HT1080 (cell line): ENCODE data around the gene RPS19. TPM values are rescaled to one million over a fixed set of nuclear protein-coding genes. Genes with fewer than 3 reads are reported as not detected.
A peak's percentile ranks its signal among the peaks of the same experiment; 100 is the strongest.
"Not testable (repeated sequence)": the region's sequence is repeated elsewhere in the genome, so short reads cannot be mapped to it uniquely, and the experiment has no call there.

ENCODE experiments used
- DNase-seq: peaks from one replicate; pipeline ENCODE4 v3.0.0-alpha.2; 2015; ENCODE audit warnings: low read depth
- total RNA-seq: library from RNA; depleted of rRNA; stranded (reverse); fragments of >200 nt; shearing (Covaris generic); gene quantifications from 2 replicates; pipeline ENCODE4 v1.2.3, GENCODE V29; 2014

The RPS19 gene
- total RNA-seq, 1 experiment from 2014 or later: 2,545 TPM

DNA sequence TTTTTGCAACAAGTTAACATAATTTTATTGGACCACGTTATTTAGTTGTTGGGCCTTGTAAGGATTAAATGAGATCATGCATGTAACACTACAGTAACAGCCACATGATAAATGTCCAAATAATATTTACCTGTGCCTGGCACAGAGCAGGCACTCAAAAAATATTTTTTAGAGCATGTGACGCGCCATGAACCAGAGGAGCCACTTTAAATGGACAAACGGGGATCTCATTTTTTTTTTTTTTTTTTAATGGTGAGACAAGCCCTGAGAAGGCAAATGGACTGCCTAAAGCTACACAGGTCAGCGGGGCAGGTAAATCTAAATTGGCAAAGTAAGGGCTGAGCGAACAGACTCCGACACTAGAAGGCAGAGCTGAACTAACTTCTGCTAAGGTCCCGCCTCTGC is 840 bp upstream of the RPS19 start:
- no peak for DNase-seq

DNA sequence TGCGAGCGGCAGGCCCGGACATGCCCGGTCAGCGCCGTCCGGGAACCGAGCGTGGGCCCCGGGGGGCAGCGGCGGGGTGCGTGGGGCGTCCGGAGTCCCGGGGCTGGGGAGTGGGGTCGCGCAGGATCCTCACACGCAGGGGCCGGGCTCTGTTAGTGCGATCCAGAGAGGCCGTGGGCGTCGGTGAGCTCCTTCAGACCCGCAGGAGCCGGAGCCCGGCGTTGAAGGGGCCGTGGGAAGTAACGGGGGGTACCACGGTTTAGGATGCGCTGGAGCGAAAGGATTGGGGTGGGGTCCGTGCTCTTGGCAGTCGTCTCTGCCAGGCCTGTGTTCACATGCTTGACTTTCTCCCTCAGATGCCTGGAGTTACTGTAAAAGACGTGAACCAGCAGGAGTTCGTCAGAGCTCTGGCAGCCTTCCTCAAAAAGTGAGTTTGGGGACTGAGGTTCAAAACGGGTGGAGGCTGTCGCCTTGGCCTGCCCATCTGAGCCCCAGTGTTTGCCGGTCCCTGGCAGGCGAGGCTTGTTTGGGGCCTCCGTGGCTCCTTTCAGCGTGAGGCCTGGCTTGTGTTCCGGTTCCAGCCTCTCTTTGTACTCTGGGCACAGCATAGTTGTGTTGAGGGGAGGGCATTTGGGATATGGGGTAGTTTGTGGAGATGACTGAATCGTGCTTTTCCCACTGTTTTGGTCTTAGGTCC is 512 bp downstream of the RPS19 start:
- DNase-seq: no peak

DNA sequence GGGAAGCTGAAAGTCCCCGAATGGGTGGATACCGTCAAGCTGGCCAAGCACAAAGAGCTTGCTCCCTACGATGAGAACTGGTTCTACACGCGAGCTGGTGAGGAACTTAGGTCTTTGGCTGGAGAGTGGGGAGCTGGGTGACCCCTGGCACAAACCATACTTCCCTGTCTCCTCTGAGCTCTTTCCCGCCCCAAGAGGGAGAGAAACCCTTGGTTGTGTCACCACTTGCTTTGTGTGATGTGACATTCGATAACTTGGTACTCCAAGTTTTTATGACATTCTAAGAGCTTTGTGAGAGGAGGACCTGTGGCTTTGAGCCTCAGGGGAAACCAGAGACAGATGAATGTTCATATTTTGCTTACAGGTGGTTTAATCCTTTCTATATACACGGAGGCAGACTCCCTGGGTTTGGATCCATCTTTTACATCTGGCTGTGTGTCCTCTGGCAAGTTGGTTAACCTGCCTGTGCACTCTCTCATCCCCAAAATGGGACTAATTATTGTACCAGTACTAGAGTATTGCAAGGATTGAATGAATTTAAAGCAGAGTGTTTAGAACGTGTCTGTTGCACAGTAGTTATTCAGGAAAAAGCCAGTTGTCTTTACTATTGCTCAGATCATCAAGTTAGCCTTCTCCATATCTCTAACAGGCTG is 1.2 kb downstream of the RPS19 start:
- DNase-seq: no peak

DNA sequence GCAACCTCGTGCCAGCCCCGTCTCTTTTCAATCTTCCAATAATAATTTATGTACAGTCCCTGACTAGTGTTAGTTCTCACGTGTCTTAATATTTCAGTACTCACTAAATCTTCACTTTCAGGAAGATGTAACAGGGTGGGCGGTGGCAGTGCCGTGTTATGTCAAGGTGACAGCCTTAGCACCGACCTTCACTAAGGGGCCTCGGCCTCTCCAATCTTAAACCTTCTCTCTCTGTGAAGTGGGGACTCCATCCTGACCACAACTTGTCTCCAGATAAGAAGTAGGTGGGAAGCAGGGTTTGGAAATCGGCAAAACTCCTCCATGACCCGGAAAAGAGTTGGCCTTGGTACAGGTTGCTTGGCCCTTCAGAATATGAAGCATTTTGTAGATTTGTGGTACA is 1.8 kb downstream of the RPS19 start:
- DNase-seq: no peak

DNA sequence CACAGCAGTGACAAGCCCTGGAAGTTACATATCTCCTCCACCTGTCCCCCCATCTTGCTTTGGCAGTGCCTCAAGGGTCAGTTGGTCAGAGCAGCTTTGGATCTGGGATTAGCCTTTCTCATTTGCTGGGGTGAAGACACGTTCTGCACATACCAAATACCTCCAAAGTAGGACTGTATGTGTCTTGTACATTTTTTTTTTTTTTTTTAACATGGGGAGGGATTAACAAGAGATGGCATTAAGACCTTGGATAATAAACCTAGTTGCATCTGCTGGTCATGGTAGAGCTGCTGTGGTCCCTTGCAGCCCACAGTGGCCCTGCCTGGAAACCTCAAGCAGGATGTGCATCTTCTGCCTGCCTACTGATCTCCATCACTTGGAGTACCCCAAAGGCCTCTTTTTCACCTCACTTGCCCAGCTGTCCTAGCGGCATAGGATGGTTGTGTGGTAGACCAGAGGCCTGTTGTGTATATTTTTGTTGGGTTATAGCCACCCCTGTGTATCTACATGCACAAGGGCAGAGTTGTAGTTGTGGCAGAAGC is 2.5 kb downstream of the RPS19 start:
- no peak for DNase-seq

DNA sequence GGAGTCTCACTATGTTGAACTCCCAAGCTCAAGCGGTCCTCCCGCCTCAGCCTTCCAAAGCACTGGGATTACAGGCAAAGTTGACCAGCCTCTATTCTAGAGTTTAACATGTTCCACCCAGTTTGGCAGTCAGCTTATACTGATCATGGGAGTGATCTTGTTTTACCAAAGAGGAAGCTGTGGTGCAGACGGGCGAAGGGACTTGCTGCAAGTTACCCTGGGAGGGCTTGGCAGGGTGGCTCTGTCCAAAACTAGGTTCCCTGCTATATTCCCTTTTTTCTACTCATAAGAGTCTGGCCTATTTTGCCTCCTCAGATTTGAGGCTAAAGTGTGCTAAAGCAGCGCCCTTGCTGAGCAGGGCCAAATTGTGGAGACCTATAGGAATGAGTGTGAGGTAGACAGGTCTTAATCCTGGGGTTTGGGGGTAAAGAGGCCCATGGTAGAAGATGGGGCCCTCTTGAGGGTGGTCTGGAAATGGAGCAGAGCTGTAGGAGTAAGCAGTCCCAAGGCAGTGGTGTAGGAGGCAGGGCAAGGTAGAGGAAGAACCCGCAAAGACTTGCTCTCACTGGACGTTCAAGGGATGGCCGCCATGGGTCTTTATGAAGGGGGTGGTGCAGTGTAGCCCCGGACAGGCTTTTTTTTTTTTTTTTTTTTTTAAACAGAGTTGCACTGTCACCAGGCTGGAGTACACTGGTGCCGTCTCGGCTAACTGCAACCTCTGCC is 3.3 kb downstream of the RPS19 start:
- DNase-seq: no peak

DNA sequence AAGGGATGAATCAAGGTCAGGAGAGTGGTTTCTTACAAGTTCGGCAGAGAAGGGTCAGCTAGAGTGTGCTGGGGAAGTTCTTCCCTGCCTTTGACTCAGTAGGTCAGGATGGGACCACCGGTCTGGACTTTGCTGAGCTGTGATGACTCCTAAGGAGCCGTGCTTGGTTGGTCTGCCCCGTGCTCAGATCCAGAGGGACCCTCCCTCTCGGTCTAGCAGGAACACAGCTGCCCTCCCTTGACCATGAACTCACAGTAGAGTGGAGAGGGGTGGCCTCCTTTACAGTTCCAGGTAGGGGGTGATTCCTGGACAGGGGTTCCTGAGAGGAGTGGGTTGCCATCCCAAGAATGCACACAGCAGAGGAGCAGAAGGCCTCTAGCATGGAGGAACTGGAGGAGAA is 4.3 kb downstream of the RPS19 start:
- no peak for DNase-seq

DNA sequence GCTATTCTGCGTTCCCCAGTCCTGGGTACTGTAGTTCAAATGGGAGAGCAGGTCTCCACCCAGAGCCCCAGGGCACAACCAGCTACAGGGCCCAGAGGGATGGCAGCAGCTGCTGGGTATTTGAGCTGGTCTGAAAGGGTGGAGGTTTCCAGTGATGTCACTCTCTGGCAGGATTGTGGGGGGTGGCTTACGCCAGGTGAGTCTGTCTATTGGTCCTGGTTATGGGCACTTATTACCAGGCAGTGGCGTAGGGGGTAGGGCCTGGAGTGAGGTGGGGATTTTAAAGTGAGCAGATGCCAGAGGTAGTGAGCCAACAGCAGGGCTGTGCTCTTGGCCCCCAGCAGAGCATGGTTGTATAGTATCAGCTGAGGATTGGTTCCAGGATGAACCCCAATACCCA is 6.2 kb downstream of the RPS19 start:
- DNase-seq: no peak

DNA sequence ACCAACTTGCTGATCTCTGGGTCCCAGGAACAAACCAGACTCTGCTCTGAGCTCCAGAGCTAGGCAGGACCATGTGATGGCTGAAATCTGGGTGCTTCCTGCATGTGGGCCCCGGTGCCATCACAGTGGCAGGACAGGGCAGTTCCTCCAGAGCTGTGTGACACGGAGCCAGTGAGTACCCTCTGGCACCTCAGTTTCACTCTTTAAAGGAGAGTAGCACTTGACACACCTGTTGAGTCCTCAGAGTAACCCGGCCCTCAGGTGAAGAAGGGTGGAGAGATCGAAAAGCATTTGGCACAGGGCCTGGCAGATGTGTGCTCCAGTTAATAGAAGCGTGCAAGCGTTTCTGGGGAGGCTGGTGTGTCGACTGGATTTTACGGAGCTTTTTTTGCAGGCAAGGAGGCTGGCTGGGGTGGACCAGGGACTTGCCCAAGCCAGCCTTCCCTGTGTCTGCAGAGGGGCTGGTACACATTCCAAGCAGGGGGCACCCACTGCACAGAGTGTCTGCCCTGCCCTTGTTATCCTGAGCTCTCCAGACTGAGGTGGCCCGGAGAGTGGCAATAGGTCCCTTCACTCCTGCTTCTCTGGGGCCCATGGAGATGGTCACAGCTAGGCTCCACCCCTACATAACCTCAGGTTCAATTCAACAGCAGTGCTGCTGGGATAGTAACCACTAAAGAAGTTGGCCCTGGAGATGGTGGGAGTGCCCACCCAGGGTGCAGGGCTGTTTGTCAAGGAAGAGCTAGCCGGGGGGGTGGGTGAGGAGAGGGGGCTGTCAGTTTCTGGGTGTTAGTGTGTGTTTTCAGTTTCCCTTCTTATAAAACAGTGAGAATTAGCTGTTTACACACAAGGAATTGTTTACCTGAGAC is 8.3 kb downstream of the RPS19 start:
- no peak for DNase-seq

DNA sequence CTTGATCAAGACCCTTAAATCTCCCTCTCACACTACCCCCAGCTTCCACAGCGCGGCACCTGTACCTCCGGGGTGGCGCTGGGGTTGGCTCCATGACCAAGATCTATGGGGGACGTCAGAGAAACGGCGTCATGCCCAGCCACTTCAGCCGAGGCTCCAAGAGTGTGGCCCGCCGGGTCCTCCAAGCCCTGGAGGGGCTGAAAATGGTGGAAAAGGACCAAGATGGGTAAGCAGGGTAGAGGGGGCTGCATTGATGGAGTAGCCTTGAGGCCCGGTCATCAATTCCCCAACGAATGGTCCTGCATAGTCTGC is 8.9 kb downstream of the RPS19 start:
- no peak for DNase-seq

DNA sequence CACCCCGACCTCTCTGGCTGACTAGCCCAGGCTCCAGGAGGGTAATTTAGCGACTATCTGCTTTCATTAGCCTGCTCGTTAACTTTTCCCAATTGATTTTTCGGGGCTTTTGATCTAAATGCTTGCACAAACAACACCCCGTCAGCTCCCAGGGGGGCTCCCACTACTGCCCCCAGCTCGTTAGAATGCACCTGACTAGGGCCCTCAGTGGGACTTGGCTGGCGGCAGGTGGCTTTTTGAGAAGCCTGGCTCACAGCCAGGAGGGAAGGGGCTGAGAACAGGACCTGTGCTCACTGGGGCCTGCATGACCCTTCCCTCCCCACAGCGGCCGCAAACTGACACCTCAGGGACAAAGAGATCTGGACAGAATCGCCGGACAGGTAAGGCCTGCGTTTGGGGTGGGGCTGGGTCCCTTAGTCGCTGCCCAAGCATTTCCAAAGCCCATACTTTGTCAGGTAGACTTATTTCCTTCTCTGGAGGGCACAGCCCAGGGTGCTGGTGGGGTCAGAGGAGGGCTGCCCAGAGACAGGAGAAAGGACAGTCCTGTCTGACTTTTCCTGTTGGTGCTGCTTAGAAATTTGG is 9.4 kb downstream of the RPS19 start:
- DNase-seq: no peak

DNA sequence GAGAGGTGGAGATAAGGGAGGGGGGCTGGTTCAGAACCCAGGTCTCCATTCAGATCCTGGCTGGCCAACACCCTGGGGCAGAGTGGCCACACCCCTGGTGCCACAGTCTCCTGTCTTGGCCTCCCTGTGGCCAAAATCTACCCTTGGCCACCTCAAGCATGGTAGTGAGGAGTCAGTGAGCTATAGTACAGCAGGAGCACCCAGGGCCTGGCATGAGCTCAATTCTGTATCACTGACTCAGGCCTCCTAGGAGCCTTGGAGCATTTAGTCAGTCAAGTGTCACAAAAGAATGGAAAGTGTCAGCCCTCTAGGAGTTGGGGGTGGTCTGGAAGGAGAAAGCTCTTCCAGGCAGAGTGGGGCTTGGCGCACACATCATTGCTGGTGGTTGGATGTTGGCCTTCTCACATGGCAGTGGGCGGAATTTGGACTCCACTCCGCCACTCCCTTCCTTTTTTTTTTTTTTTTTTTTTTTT is 10.4 kb downstream of the RPS19 start:
- DNase-seq: peak; percentile 67

DNA sequence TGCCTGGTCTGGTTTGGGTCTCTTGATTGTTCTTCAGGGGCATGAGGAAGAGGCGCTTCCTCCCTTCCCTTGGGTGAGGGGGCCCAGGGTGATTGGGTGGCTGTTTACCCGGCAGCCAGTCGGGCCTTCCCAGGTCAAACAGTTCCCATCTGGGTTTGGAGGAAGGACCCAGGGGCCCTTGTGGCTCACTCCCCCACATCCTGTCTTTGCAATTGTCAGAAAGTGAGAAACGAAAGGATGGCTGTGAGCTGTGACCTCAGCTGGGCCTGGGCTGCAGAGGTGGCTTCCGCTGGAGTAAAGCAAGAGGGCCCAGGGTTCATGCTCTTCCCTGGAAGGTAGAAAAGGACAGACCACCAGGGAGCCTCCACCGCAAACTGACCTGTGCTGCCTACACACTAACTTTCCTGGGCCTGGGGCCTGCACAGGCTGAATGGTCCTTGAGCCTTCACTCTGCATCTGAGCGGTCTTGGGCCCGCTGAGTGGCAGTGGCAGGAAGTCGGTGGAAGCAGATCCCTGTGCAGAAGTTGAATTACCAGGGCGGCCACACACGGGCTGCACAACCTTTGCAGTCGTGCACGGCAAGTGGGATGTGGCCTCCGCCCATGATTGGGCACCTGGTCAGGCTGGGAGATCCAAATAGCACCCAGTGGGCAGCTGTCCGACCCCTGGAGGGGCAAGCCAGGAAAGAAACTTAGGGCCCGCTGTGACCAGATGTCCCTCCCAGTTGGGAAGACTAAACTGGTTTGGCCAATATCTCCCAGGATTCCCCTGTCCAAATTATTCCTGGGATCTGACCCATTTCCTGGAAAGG is 11.7 kb downstream of the RPS19 start:
- no peak for DNase-seq

DNA sequence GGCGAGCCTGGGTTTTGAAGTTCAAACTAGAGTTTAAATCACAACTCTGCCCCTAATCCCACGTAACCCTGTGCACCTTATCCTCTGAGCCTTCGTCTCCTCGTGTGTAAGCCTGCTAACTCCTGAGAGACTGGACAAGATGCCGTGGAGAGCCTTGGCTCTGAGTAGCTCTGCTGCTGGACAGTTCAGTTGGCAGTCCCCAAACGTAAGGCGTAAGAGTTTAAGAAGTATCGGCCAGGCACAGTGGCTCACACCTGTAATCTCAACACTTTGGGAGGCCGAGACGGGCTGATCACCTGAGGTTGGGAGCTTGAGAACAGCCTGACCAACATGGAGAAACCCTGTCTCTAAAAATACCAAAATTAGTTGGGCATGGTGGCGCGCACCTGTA is 12.3 kb downstream of the RPS19 start:
- DNase-seq: no peak

DNA sequence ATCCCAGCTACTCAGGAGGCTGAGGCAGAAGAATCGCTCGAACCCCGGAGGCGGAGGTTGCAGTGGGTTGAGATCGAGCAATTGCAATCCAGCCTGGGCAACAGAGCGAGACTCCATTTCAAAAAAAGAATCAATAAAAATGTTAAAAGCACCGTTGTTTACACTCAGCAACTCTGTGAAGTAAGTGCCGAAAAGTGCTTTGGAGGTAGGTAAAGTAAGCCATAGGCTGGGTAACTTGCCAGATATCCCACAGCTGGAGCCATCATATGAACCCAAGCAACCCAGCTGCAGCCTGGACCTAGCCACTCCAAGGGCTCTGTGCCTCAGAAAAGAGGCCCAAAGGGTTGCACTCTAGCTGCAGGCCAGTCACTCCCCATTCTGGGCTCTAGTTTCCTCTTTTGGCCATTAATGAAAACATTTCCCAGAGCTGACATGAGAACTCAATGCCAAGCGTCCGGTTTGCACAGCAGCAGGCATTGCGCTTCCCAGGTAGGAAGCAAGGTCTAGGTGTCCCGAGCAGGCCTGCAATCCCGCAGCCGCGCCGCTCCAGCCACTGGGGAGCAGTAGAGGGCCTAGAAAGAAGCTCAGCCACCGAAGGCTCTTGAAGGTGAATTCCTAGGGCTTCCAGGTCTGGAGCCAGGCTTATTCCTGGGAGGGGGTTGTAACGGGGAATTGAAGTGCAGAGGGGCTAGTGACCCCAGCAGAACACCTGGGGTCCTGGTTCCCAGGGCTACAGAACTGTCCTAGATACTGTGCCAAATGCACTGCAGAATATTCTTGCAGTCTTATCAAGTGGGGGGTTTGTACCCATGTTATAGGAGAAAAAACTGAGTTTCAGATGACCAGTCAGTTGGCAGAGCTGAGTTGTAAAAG is 13.0 kb downstream of the RPS19 start:
- peak; percentile 82 for DNase-seq

DNA sequence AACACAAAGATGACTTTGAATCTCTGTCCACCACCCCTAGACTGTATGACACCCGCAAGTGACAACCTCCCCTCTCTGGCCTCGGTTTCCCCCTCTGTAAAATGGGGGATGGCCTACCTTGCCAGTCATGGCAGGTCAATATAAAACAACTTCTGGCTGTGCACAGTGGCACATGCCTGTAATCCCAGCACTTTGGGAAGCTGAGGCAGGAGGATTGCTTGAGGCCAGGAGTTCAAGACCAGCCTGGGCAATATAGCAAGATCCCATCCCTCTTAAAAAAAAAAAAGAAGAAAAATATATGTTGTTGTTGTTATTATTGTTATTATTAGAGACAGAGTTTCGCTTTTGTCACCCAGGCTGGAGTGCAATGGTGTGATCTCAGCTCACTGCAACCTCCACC is 15.9 kb downstream of the RPS19 start:
- DNase-seq: not testable (repeated sequence)

DNA sequence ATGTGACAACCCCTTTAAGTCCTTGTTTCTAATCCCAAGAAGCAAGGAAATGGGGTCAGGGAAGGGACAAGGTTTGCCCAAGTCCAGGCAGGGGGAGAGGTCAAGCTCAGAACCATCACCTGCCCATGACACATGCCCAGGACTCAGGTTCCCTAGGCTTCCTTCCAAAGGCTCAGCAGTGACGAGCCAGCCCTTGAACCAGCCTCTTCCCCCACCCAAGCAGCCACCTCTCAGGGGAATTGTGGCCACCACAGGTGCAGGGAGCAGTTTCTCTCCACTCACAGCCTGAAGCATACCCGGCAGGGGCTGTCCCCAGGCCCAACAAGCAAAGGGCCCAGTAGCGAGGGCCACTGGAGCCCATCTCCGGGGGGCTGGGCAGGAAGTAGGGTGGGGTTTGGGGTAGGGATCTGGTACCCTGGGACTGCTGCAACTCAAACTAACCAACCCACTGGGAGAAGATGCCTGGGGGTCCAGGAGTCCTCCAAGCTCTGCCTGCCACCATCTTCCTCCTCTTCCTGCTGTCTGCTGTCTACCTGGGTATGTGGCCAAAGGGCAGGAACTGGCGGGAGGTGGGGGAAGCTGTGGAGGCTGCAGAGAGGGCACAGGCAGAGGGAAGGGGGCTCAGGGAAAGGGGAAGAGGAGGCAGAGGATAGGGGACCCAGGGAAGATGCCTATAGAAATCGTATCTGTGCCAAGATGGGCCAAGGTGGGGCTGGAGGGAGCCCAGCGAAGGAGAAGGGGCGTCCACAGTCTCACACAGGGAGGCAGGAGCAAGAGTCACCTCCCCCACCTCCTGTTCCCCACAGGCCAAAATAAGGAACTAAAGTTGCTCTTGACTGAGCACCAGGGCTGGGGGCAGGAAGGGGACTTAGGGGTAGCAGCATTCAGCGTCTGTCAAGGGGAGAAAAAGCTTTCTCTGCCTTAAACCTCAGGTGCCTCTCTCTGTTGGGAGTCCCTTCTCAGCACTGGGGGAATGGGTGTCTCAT is 17.1 kb downstream of the RPS19 start, which contains the start of gene CD79A:
Gene CD79A (plus strand): TSS at position 433 of the 986 bp plus-strand sequence. CDS start 26 bp downstream, at position 459.
- DNase-seq: no peak
